Right lobe of liver (tissue), 6 donors: ENCODE data around the gene CLIC1. TPM values are rescaled to one million over a fixed set of nuclear protein-coding genes. Genes with fewer than 3 reads are reported as not detected.

Source experiments
- ATAC-seq, 4 donors: fragments of 200-7000 bp; cut with Tn5 transposase; one replicate each; pipeline ENCODE4 v1.9.1; 2020; ENCODE audit warnings: mild to moderate bottlenecking in 4 of 4, moderate library complexity in 4 of 4
- DNase-seq, 3 donors: peaks; one replicate each; pipeline ENCODE4 v3.0.0-alpha.2; 2020
- H3K27ac ChIP-seq, 3 donors: fragments of 200-600 bp; one replicate each; pipeline ENCODE4 v1.8.0; 2022
- H3K27me3 ChIP-seq, 2 donors: fragments of 200-600 bp; one replicate each; pipeline ENCODE4 v1.8.0; 2022
- H3K36me3 ChIP-seq, 4 donors: fragments of 200-600 bp; sonication (generic) in 1 of 4; one replicate each; pipeline versions ENCODE4 v1.5.1 to v1.8.0; 2017 to 2022; ENCODE audit warnings: control low read depth in 1 of 4
- H3K4me1 ChIP-seq, 4 donors: fragments of 200-600 bp; sonication (generic) in 1 of 4; one replicate each; pipeline versions ENCODE4 v1.5.1 to v1.8.0; 2017 to 2022; ENCODE audit warnings: control low read depth in 1 of 4
- H3K4me3 ChIP-seq, 3 donors: fragments of 200-600 bp; one replicate each; pipeline ENCODE4 v1.8.0; 2022
- H3K9me3 ChIP-seq, 4 donors: fragments of 200-600 bp; sonication (generic) in 1 of 4; one replicate each; pipeline versions ENCODE4 v1.5.1 to v1.8.0; 2017 to 2022; ENCODE audit warnings: control low read depth in 1 of 4
- POLR2A ChIP-seq: fragments of 450-650 bp; IDR thresholded peaks from one replicate; pipeline ENCODE4 v1.6.1; 2017; ENCODE audit warnings: antibody characterized with exemption, mild to moderate bottlenecking
- WGBS: methylation state at CpG from one replicate; pipeline ENCODE4 v1.1.6; 2018; ENCODE audit warnings: low coverage, low lambda C conversion rate; ENCODE audit not compliant: insufficient coverage; ENCODE audit errors: missing lambda C conversion rate; 5-methylcytosine and 5-hydroxymethylcytosine counted together
- intact Hi-C, 2 donors: fragments of 100-400 bp; cut with DNase I; formaldehyde crosslinking; loops; one replicate each; pipeline versions ENCODE4 v1.11.2 to v1.14.1; 2022
- total RNA-seq, 6 experiments: library from RNA; depleted of rRNA in 2 of 6; stranded (reverse); fragments of >200 nt in 2 of 6; fragmentation: NEBNext Ultra II Directional in 3 of 6; extraction: Animal tissue kit (Norgen Biotek cat#: 25700) in 3 of 6; gene quantifications; one replicate each; pipeline versions ENCODE4 v1.1.0 to v1.2.4, GENCODE V29; 2016 to 2023
- TF ChIP-seq, protein P1 (sequence below), 4 donors: fragments of 200-600 bp in 3 of 4; fragments of 450-650 bp in 1 of 4; IDR thresholded peaks; one replicate each; pipeline versions ENCODE4 v1.5.1 to v1.8.0; 2016 to 2022; ENCODE audit warnings: antibody characterized with exemption in 4 of 4, mild to moderate bottlenecking in 2 of 4
- donor health status: DM: no; HTN: yes; CAD: no.
- donor health status: DM: no; HTN: no; CAD: no.
- donor health status: DM: no; HTN: no; CAD: no.
- donor health status: DM: no; HTN: yes; CAD: no.
- donor health status: DM: no; HTN: yes; CAD: no.

CLIC1 gene
- total RNA-seq, 6 experiments from 2014 or later = 36.7 to 123 (median 62.0) TPM

DNA sequence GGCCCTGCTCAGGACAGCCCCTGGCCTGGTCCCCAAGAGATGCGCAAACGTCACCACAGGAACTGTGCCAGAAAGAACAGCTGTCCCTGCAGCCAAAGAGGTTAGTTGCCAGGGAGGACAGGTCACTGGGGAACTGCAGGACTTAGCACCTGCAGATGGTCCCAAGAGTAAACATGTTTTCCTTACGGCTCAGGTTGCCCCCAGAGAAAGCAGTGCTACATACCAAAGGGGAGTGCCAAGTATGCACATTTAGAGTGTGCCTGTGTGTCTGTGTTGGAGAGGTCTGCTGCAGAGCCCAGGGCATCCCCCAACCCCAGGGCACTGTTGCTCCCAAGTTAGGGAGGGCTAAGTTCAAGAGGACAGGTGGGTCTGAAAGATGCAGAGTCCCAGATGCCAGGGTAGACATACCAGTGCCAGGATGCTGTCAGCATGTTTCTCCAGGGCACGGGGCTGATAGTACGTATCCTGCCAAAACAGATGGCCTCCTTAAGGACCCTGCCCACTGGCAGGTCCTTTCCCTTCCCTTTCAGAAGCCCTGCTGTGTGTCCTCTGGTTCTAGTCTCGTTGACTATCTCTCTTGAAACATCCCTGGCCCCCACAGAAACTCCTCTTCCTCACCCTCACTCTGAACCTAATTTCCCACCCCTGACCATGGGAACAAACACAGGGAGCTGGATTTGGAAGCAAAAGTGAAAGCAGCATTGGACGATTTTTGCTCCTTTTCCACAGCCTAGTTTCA is 34.5 kb downstream of the CLIC1 start:
- no peaks in the 10 kb centered on the region for H3K9me3 ChIP-seq
- peaks cover 0 to 21% (median 11%) of the 10 kb centered on the region in 4 donors for H3K4me1 ChIP-seq
- peak overlapping the region; percentile 71 to 80 (median 77) for H3K4me3 ChIP-seq
- intact Hi-C loops = no loop called here
- H3K27me3 ChIP-seq = no peaks in the 10 kb centered on the region
- WGBS = 2% methylated on average over 3 of the region's 7 CpGs
- no peak for TF ChIP-seq POLR2A
- DNase-seq (peak; percentile 58 to 76 (median 69)), ATAC-seq (peak in 2 of 4 donors; percentile 15 to 24)
- H3K27ac ChIP-seq = peak overlapping the region; percentile 95 to 98 (median 97)
- H3K36me3 ChIP-seq = peaks cover 0 to 21% (median 2%) of the 10 kb centered on the region in 4 donors

DNA sequence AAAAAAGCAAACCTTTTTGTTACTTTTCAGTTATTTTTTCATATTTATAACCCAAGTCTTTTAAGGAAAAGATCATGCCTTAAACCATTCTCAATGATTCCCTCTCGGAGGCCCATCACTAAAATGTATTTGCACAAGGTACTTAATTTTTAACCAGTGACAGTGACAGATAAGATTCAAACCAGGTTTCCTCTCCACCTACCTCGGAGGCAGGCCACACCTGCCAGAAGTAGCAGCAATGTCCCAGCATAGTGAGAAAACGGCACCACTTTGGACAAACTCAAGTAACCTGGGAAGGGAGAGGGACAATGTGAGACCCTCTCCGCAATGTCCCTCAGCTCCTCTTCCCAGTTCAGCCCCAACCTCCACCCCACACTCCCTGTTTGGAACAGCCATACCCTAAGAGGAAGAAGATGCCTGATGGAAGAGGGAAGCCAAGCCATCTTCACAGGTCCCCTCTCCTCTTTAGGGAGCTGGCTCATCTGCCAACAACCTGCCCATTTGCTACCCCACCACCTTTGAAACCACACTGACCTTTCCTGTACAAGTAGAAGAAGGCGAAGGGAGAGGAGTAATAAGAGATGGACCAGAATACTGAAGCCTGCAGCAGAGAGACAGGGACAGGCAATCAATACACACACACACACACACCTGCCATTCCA is 35.5 kb downstream of the CLIC1 start:
- peaks cover 0 to 29% (median 2%) of the 10 kb centered on the region in 4 donors for H3K36me3 ChIP-seq
- 47% methylated on average over 4 of the region's 5 CpGs for WGBS
- H3K9me3 ChIP-seq = no peaks in the 10 kb centered on the region
- intact Hi-C loops = no loop called here
- DNase-seq (no peak), ATAC-seq (no peak)
- TF ChIP-seq, protein P1, sequence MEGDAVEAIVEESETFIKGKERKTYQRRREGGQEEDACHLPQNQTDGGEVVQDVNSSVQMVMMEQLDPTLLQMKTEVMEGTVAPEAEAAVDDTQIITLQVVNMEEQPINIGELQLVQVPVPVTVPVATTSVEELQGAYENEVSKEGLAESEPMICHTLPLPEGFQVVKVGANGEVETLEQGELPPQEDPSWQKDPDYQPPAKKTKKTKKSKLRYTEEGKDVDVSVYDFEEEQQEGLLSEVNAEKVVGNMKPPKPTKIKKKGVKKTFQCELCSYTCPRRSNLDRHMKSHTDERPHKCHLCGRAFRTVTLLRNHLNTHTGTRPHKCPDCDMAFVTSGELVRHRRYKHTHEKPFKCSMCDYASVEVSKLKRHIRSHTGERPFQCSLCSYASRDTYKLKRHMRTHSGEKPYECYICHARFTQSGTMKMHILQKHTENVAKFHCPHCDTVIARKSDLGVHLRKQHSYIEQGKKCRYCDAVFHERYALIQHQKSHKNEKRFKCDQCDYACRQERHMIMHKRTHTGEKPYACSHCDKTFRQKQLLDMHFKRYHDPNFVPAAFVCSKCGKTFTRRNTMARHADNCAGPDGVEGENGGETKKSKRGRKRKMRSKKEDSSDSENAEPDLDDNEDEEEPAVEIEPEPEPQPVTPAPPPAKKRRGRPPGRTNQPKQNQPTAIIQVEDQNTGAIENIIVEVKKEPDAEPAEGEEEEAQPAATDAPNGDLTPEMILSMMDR (IDR thresholded peaks at IDR 0.05) = no peak
- TF ChIP-seq POLR2A = no peak
- no peak overlapping the region for H3K4me3 ChIP-seq
- H3K4me1 ChIP-seq = peaks cover 0 to 21% (median 11%) of the 10 kb centered on the region in 4 donors
- H3K27ac ChIP-seq = no peak overlapping the region
- H3K27me3 ChIP-seq = no peaks in the 10 kb centered on the region

DNA sequence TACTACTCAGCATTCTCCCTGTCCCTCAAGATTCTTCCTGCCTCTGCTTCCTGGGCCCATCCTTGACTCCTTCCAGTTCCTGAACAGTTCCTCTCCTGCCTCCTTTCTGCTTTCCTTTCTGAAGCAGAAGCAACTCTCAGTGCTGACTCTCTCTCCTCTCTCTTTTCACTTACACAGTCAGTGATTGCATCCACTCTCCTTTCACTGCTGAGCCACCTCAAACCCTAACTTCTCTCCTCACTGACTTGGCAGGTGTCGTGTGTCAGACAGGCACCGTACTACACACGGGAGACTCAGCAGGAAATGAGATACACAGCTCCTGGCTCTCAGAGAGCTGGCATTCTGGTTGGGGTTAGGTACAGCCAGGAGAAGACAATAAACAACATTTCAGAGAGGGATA is 38.8 kb downstream of the CLIC1 start:
- H3K27me3 ChIP-seq = no peaks in the 10 kb centered on the region
- ATAC-seq (no peak), DNase-seq (no peak)
- intact Hi-C loops = no loop called here
- no peak overlapping the region for H3K4me3 ChIP-seq
- WGBS = 67% methylated on average over 3 of the region's 3 CpGs
- peaks cover 0 to 18% (median 11%) of the 10 kb centered on the region in 4 donors for H3K4me1 ChIP-seq
- no peak overlapping the region for H3K27ac ChIP-seq
- H3K9me3 ChIP-seq = no peaks in the 10 kb centered on the region
- H3K36me3 ChIP-seq = peaks cover 0 to 61% (median 6%) of the 10 kb centered on the region in 4 donors
- no peak for TF ChIP-seq POLR2A
- TF ChIP-seq, protein P1 (IDR thresholded peaks at IDR 0.05) = no peak

DNA sequence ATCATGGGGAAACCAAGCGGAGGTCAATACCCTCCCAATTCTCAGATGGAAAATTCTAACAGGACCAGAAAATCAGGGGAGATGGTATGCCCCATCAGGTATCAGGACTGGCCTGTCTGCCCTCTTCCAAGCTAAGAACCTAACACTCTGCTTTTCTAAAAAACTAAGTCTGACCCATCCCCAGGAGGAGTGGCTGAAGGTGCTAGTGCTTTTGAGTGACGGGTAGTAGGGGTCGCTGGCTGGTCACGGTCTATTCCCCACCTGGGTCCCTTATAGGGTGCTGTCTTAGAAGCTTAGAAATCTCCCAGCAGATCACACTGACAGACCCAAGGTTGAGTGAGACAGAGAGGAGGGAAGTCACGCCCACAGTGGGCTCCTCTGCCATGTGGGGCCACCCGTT is 42.8 kb downstream of the CLIC1 start:
- Histone ChIP-seq H3K4me3 (no peak overlapping the region), H3K36me3 (peaks cover 0 to 75% (median 20%) of the 10 kb centered on the region in 4 donors), H3K27ac (no peak overlapping the region), H3K27me3 (no peaks in the 10 kb centered on the region), H3K4me1 (no peaks in the 10 kb centered on the region), H3K9me3 (no peaks in the 10 kb centered on the region)
- ATAC-seq (no peak), DNase-seq (no peak)
- WGBS = 90% methylated on average over 3 of the region's 6 CpGs
- intact Hi-C loops = no loop called here
- TF ChIP-seq POLR2A = no peak
- TF ChIP-seq, protein P1 (IDR thresholded peaks at IDR 0.05) = no peak

DNA sequence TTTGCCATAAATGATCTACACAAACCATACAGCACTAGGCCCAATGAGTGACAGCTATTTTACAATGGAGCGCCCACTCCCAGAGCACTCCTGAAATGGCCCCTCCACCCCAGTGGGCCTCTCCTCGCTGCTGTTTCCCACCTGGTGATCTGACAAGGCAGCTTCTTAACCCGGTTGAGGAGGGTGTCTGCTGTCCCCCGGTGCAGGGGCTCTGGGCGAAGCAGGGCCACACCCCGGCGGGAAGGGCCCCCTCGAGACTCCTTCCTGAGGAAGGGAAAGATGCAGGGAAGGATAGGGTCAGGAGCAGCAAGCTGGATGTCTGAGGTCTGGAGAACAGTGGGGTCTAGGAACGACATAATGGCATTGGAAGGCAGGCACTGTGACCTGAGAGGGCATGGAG is 43.4 kb downstream of the CLIC1 start:
- ATAC-seq = no peak
- H3K36me3 ChIP-seq = peaks cover 0 to 80% (median 23%) of the 10 kb centered on the region in 4 donors
- no peaks in the 10 kb centered on the region for H3K27me3 ChIP-seq
- H3K4me1 ChIP-seq = no peaks in the 10 kb centered on the region
- no peak overlapping the region for H3K27ac ChIP-seq
- DNase-seq = no peak
- intact Hi-C loops = no loop called here
- H3K4me3 ChIP-seq = no peak overlapping the region
- 90% methylated on average over 7 of the region's 9 CpGs for WGBS
- TF ChIP-seq, protein P1 (IDR thresholded peaks at IDR 0.05) = no peak
- no peak for TF ChIP-seq POLR2A
- no peaks in the 10 kb centered on the region for H3K9me3 ChIP-seq
